22Rv1 (cell line): Measurements from ENCODE around the gene TPRG1.

Source experiments
- H3K27ac ChIP-seq: fragments of 450-650 bp; 2 replicates; pipeline ENCODE4 v1.5.1; 2017
- CTCF ChIP-seq: fragments of 450-650 bp; IDR thresholded peaks from 2 replicates; pipeline ENCODE4 v1.5.1; 2017; ENCODE audit warnings: mild to moderate bottlenecking
- ZFX ChIP-seq: fragments of 450-650 bp; IDR thresholded peaks from 2 replicates; pipeline ENCODE4 v1.6.1; 2017; ENCODE audit warnings: antibody characterized with exemption, borderline replicate concordance

The TPRG1 gene

GRCh38 chr3:189165092-189165612, 6.6 kb upstream of the TPRG1 start:
- TF ChIP-seq ZFX (no peak), CTCF (no peak)
- no peak overlapping the region for H3K27ac ChIP-seq

GRCh38 chr3:189166321-189166720, 5.5 kb upstream of the TPRG1 start:
- TF ChIP-seq ZFX (no peak), CTCF (no peak)
- no peak overlapping the region for H3K27ac ChIP-seq

GRCh38 chr3:189167027-189167766, 4.6 kb upstream of the TPRG1 start:
- no peak overlapping the region for H3K27ac ChIP-seq
- TF ChIP-seq CTCF (no peak), ZFX (no peak)

- no peak for TF ChIP-seq ZFX
- TF ChIP-seq CTCF = no peak
- no peak overlapping the region for H3K27ac ChIP-seq
Observed at GRCh38 chr3:189168711-189169110, 3.1 kb upstream of the TPRG1 start.

- TF ChIP-seq ZFX = no peak
- no peak for TF ChIP-seq CTCF
- H3K27ac ChIP-seq = no peak overlapping the region
Observed at GRCh38 chr3:189169728-189170127, 2.0 kb upstream of the TPRG1 start.

GRCh38 chr3:189170559-189170958, 1.2 kb upstream of the TPRG1 start:
- no peak overlapping the region for H3K27ac ChIP-seq
- TF ChIP-seq CTCF = no peak
- TF ChIP-seq ZFX = no peak

GRCh38 chr3:189172668-189173419, 1.1 kb downstream of the TPRG1 start:
- H3K27ac ChIP-seq = no peak overlapping the region
- TF ChIP-seq CTCF (no peak), ZFX (no peak)
